ENCODE results near the gene ATE1. TPM values are rescaled to one million over a fixed set of nuclear protein-coding genes. Genes with fewer than 3 reads are reported as not detected.

Gene ATE1
- total RNA-seq, 1 experiment from 2014 or later, result 39.2 TPM

DNA sequence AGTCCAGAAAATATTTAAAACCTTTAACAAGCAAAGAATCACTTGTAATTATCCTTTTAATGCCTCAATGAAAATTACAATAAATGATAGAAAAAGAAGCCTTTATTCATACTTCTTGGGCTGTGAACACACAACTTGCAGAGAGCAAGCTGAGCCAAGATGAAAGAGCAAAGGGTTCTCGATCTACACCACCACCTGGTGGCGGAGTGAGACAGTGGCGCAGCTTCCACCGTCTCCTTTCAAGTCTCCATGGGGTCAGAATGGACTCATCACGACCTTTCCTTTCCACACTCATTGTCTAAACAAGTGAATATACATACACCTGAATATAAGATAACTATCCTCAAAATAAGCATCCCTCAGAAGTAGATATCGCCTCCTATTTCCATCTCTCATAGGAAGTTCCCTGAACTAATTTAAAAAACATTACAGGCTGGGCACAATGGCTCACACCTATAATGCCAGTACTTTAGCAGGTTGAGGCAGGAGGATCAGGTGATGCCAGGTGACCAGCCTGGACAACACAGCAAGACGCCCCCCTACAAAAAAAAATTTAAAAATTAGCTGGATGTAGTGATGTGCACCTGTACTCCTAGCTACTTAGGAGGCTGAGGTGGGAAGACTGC lies 40.7 kb downstream of the ATE1 start:
- BruUV-seq (replicated peaks), result no TSS peak
- TF ChIP-seq, protein P1, sequence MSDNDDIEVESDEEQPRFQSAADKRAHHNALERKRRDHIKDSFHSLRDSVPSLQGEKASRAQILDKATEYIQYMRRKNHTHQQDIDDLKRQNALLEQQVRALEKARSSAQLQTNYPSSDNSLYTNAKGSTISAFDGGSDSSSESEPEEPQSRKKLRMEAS (IDR thresholded peaks at IDR 0.05), result 0 out of 2 replicates have a peak, but pooled peaks have one; percentile 9
- TF ChIP-seq SRF (IDR thresholded peaks at IDR 0.05; ENCODE audit: low read depth) (no peak), ZNF274 (IDR thresholded peaks at IDR 0.05; ENCODE audit: low read depth, low read length) (no peak), FOSL1 (IDR thresholded peaks at IDR 0.05; ENCODE audit: low read depth) (no peak), EGR1 (IDR thresholded peaks at IDR 0.05; ENCODE audit: low read depth) (no peak), POLR2AphosphoS5 (IDR thresholded peaks at IDR 0.05; ENCODE audit: low read depth, low read length) (no peak), YY1 (IDR thresholded peaks at IDR 0.05; ENCODE audit: extremely low read depth, insufficient replicate concordance, low read depth, low read length) (no peak), ELF1 (IDR thresholded peaks at IDR 0.05; ENCODE audit: borderline replicate concordance, low read depth) (no peak), POLR2A (IDR thresholded peaks at IDR 0.05; ENCODE audit: borderline replicate concordance, extremely low read depth, insufficient read depth, insufficient read length) (no peak), EZH2phosphoT487 (IDR thresholded peaks at IDR 0.05; ENCODE audit: borderline replicate concordance) (no peak), SP1 (IDR thresholded peaks at IDR 0.05; ENCODE audit: low read depth) (no peak), ZFX (IDR thresholded peaks at IDR 0.05) (no peak), JUND (IDR thresholded peaks at IDR 0.05) (no peak), CBX3 (IDR thresholded peaks at IDR 0.05; ENCODE audit: low read depth) (no peak; the same call in 1 of the 2 replicates), REST (IDR thresholded peaks at IDR 0.05; ENCODE audit: low read depth) (no peak), TCF7L2 (IDR thresholded peaks at IDR 0.05; ENCODE audit: borderline replicate concordance, extremely low read depth, insufficient read depth, insufficient read length) (peak; percentile 83)
- TF ChIP-seq, protein P2, sequence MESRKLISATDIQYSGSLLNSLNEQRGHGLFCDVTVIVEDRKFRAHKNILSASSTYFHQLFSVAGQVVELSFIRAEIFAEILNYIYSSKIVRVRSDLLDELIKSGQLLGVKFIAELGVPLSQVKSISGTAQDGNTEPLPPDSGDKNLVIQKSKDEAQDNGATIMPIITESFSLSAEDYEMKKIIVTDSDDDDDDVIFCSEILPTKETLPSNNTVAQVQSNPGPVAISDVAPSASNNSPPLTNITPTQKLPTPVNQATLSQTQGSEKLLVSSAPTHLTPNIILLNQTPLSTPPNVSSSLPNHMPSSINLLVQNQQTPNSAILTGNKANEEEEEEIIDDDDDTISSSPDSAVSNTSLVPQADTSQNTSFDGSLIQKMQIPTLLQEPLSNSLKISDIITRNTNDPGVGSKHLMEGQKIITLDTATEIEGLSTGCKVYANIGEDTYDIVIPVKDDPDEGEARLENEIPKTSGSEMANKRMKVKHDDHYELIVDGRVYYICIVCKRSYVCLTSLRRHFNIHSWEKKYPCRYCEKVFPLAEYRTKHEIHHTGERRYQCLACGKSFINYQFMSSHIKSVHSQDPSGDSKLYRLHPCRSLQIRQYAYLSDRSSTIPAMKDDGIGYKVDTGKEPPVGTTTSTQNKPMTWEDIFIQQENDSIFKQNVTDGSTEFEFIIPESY (IDR thresholded peaks at IDR 0.05; ENCODE audit: extremely low read depth, insufficient replicate concordance, low read length), result no peak
- TF ChIP-seq, protein P3, sequence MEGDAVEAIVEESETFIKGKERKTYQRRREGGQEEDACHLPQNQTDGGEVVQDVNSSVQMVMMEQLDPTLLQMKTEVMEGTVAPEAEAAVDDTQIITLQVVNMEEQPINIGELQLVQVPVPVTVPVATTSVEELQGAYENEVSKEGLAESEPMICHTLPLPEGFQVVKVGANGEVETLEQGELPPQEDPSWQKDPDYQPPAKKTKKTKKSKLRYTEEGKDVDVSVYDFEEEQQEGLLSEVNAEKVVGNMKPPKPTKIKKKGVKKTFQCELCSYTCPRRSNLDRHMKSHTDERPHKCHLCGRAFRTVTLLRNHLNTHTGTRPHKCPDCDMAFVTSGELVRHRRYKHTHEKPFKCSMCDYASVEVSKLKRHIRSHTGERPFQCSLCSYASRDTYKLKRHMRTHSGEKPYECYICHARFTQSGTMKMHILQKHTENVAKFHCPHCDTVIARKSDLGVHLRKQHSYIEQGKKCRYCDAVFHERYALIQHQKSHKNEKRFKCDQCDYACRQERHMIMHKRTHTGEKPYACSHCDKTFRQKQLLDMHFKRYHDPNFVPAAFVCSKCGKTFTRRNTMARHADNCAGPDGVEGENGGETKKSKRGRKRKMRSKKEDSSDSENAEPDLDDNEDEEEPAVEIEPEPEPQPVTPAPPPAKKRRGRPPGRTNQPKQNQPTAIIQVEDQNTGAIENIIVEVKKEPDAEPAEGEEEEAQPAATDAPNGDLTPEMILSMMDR (IDR thresholded peaks at IDR 0.05 in 2 of 3, conservative IDR thresholded peaks at IDR 0.05 in 1 of 3; ENCODE audit: borderline replicate concordance in 1 of 3, insufficient read depth in 1 of 3, low read depth in 2 of 3, low read length in 2 of 3), result peak; percentile 80 to 98 (median 92)
- TF ChIP-seq, protein P4, sequence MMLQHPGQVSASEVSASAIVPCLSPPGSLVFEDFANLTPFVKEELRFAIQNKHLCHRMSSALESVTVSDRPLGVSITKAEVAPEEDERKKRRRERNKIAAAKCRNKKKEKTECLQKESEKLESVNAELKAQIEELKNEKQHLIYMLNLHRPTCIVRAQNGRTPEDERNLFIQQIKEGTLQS (IDR thresholded peaks at IDR 0.05), result no peak

More for the DNA sequence above, 40.7 kb downstream of the ATE1 start:
- ATAC-seq (peak; percentile 96), DNase-seq (ENCODE audit: low read depth, low spot score) (peak; percentile 60)
- H3K36me3 ChIP-seq (ENCODE audit: control insufficient read depth in 1 of 2, insufficient read depth in 2 of 2, low read length in 2 of 2), result no peaks in the 10 kb centered on the region; a peak in 1 of 4 replicates
- H3K27ac ChIP-seq (ENCODE audit: low read depth, low read length), result no peak overlapping the region
- no peak overlapping the region for H2AFZ ChIP-seq (ENCODE audit: low read depth, low read length, poor library complexity, severe bottlenecking)
- H3K27me3 ChIP-seq (ENCODE audit: insufficient read depth, low read length), result no peaks in the 10 kb centered on the region
- no peak overlapping the region for H3K4me2 ChIP-seq (ENCODE audit: low read length)
- intact Hi-C loops (cut with micrococcal nuclease), result loop anchor here (1.0 kb wide), 1 partner anchor 944 kb away; no protein-coding TSS in a partner anchor
- H3K9me3 ChIP-seq (ENCODE audit: control insufficient read depth in 1 of 2, insufficient read depth in 1 of 2, low read depth in 1 of 2, low read length in 2 of 2), result no peaks in the 10 kb centered on the region
- POLR2A ChIA-PET, result interaction anchor here (1.5 kb wide), 1 partner anchor 63 kb away, joined by 3 read pairs; no protein-coding TSS in a partner anchor
- H3K4me3 ChIP-seq (replicated peaks in 1 of 2; ENCODE audit: low read depth in 1 of 2, low read length in 2 of 2), result no peak overlapping the region
- no peaks in the 10 kb centered on the region for H3K79me2 ChIP-seq (ENCODE audit: insufficient read depth, low read length)
- no peaks in the 10 kb centered on the region for H3K4me1 ChIP-seq (ENCODE audit: control insufficient read depth in 1 of 2, insufficient read depth in 2 of 2, low read length in 2 of 2)
- RAD21 ChIA-PET (ENCODE audit: low non-redundant PET in 1 of 2, low total read pairs in 2 of 2, uncharacterized antibody in 2 of 2, unreplicated experiment in 2 of 2), result interaction anchor here in 1 of 2 experiments (0.7 kb wide), 1 partner anchor 42 kb away, joined by 3 read pairs; no protein-coding TSS in a partner anchor
- no peak overlapping the region for H3K9ac ChIP-seq (ENCODE audit: low read length)
- CTCF ChIA-PET, result interaction anchor here (0.8 to 5.5 kb wide), 8 partner anchors 9 to 945 kb away, joined by 3 to 24 read pairs (median 10); no protein-coding TSS in a partner anchor
- H4K20me1 ChIP-seq (ENCODE audit: insufficient read depth), result no peaks in the 10 kb centered on the region
- H3K9me2 ChIP-seq (ENCODE audit: insufficient read depth), result no peaks in the 10 kb centered on the region

Measured in HCT116 (cell line).